OCI-LY3 (cell line): ENCODE data around the gene CREB5.

Experiments used
- H2AFZ ChIP-seq: fragments of 200-600, 300-600 bp; shearing (Covaris generic); 2 replicates; pipeline ENCODE4 v1.6.0; 2014; ENCODE audit warnings: antibody characterized with exemption, low read depth, low read length
- H3K27ac ChIP-seq: fragments of 200-600, 300-600 bp; sonication (generic); 2 replicates; pipeline ENCODE4 v1.5.1; 2014; ENCODE audit warnings: mild to moderate bottlenecking, low read length, moderate library complexity, mixed read lengths
- H3K27me3 ChIP-seq: fragments of 200-600, 300-600 bp; sonication (generic); 2 replicates; pipeline ENCODE4 v1.6.1; 2014; ENCODE audit warnings: low read depth, low read length, mixed read lengths
- H3K36me3 ChIP-seq: fragments of 200-600, 300-600 bp; sonication (generic); replicated peaks from 2 replicates; pipeline ENCODE3; 2014; ENCODE audit warnings: low read depth, low read length, mixed read lengths
- H3K4me1 ChIP-seq: fragments of 300-600, 200-600 bp; sonication (generic); 2 replicates; pipeline ENCODE4 v1.6.1; 2014; ENCODE audit warnings: low read length, mixed read lengths
- H3K4me2 ChIP-seq: fragments of 200-600, 300-600 bp; sonication (generic); 2 replicates; pipeline ENCODE4 v1.6.1; 2014; ENCODE audit warnings: low read length, mixed read lengths
- H3K4me3 ChIP-seq: fragments of 300-600, 200-600 bp; sonication (generic); 2 replicates; pipeline ENCODE4 v1.5.1; 2014; ENCODE audit warnings: antibody characterized with exemption, mild to moderate bottlenecking, low read length, moderate library complexity
- H3K79me2 ChIP-seq: fragments of 300-600, 200-600 bp; shearing (Covaris generic); 2 replicates; pipeline ENCODE4 v1.6.1; 2014; ENCODE audit warnings: mild to moderate bottlenecking, low read length, mixed read lengths
- H3K9ac ChIP-seq: fragments of 300-600, 200-600 bp; shearing (Covaris generic); 2 replicates; pipeline ENCODE4 v1.6.0; 2014; ENCODE audit warnings: mild to moderate bottlenecking, low read length, moderate library complexity
- H3K9me3 ChIP-seq: fragments of 200-600, 300-600 bp; shearing (Covaris generic); 2 replicates; pipeline ENCODE4 v1.6.1; 2014; ENCODE audit warnings: low read length, mixed read lengths; ENCODE audit not compliant: insufficient read depth
- H4K20me1 ChIP-seq: fragments of 200-600, 300-600 bp; sonication (generic); 2 replicates; pipeline ENCODE4 v1.6.1; 2016; ENCODE audit warnings: low read length, mixed read lengths; ENCODE audit not compliant: insufficient read depth
- EZH2phosphoT487 ChIP-seq: fragments of 200-600 bp; shearing (Covaris generic); IDR thresholded peaks from 2 replicates; pipeline ENCODE4 v1.6.1; 2018; ENCODE audit warnings: antibody characterized with exemption, mixed run types, low read depth
- TF ChIP-seq, protein P1 (sequence below): fragments of 200-600, 300-600 bp; sonication (generic); IDR thresholded peaks from 2 replicates; pipeline ENCODE4 v1.5.1; 2014; ENCODE audit warnings: antibody characterized with exemption, low read length, low read depth

The CREB5 gene

DNA sequence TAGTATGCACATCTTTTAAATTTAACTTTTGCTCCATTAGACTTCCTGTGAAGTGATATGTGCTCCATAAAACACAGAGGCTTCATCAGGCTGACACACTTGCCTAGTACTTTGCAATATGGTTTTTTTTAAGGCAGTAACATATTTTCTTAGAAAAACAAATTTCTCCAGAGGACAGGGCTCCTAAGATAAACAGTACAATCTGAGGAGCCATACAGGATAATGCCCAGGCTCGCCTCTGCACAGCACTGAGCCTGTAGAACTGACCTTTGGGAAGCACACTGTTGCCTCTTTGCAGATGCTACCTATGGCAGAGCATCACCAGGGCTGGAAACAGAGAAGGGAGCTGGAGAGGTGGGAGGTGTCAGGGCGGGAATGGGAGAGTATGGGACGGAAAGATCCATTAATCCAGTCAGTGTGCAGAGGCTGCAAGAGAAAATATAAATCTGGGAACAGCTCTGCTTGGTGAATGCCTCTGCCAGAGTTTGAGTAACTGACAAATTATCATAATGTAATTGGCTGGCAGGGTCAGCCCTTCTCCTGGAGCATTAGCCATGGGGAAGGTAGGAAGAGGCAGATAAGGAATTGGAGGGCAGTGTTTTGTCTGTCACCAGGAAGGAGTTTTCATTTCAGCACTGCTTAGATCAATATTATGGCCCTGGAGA lies 132.3 kb downstream of the CREB5 start:
- peaks cover 46% of the 10 kb centered on the region for H3K27me3 ChIP-seq

DNA sequence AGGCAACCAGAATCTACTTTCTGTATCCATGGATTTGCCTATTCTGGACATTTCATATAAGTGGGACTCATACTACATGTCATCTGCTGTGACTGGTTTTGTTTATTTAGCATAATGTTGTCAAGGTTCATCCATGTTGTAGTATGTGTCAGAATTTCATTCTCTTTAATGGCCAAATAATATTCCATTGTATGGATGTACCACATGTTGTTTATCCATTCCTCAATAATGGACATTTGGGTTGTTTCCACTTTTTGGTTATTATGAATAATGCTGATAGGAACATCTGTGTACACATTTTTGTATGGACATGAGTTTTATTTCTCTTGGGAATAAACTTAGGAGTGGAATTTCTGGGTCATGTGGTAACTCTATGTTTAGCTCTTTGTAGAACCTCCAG lies 133.7 kb downstream of the CREB5 start:
- H2AFZ ChIP-seq = no peak overlapping the region
- H3K36me3 ChIP-seq = no peaks in the 10 kb centered on the region
- no peak overlapping the region for H3K9ac ChIP-seq
- TF ChIP-seq EZH2phosphoT487 = no peak
- TF ChIP-seq, protein P1, sequence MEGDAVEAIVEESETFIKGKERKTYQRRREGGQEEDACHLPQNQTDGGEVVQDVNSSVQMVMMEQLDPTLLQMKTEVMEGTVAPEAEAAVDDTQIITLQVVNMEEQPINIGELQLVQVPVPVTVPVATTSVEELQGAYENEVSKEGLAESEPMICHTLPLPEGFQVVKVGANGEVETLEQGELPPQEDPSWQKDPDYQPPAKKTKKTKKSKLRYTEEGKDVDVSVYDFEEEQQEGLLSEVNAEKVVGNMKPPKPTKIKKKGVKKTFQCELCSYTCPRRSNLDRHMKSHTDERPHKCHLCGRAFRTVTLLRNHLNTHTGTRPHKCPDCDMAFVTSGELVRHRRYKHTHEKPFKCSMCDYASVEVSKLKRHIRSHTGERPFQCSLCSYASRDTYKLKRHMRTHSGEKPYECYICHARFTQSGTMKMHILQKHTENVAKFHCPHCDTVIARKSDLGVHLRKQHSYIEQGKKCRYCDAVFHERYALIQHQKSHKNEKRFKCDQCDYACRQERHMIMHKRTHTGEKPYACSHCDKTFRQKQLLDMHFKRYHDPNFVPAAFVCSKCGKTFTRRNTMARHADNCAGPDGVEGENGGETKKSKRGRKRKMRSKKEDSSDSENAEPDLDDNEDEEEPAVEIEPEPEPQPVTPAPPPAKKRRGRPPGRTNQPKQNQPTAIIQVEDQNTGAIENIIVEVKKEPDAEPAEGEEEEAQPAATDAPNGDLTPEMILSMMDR = no peak
- H3K9me3 ChIP-seq = no peaks in the 10 kb centered on the region
- H3K4me2 ChIP-seq = no peak overlapping the region
- peaks cover 51% of the 10 kb centered on the region for H3K27me3 ChIP-seq
- no peaks in the 10 kb centered on the region for H3K79me2 ChIP-seq
- H3K4me1 ChIP-seq = no peaks in the 10 kb centered on the region
- no peak overlapping the region for H3K27ac ChIP-seq
- no peak overlapping the region for H3K4me3 ChIP-seq
- H4K20me1 ChIP-seq = no peaks in the 10 kb centered on the region

More for the DNA sequence above, 132.3 kb downstream of the CREB5 start:
- Histone ChIP-seq H3K4me3 (no peak overlapping the region), H3K27ac (no peak overlapping the region), H3K9me3 (no peaks in the 10 kb centered on the region), H3K4me1 (no peaks in the 10 kb centered on the region), H4K20me1 (no peaks in the 10 kb centered on the region), H3K79me2 (no peaks in the 10 kb centered on the region), H3K4me2 (no peak overlapping the region), H2AFZ (no peak overlapping the region), H3K9ac (no peak overlapping the region), H3K36me3 (no peaks in the 10 kb centered on the region)
- TF ChIP-seq, protein P1 = no peak
- no peak for TF ChIP-seq EZH2phosphoT487

DNA sequence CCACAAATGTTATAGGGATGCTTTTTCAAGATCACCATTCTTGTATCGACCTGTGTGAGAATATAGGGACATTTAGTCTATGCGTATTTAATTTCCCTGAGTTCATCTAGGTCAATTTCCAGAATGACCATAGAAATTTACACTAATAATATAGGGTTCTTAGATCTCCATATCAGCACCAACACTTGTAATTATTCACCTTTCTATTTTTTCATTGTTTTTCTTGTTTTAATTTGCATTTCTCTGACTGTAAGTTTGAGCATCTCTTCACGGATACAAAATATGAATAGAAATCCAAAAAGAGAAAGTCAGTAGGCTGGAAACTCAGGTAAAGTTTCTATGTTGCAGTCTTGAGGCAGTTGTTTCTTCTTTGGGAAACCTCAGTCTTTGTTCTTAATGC lies 134.8 kb downstream of the CREB5 start:
- Histone ChIP-seq H3K9ac (no peak overlapping the region), H3K27ac (no peak overlapping the region), H3K4me1 (no peaks in the 10 kb centered on the region), H3K4me3 (no peak overlapping the region), H2AFZ (no peak overlapping the region), H3K27me3 (peaks cover 53% of the 10 kb centered on the region), H3K79me2 (no peaks in the 10 kb centered on the region), H3K36me3 (no peaks in the 10 kb centered on the region), H3K9me3 (no peaks in the 10 kb centered on the region), H4K20me1 (no peaks in the 10 kb centered on the region), H3K4me2 (no peak overlapping the region)
- TF ChIP-seq, protein P1 = no peak
- no peak for TF ChIP-seq EZH2phosphoT487

DNA sequence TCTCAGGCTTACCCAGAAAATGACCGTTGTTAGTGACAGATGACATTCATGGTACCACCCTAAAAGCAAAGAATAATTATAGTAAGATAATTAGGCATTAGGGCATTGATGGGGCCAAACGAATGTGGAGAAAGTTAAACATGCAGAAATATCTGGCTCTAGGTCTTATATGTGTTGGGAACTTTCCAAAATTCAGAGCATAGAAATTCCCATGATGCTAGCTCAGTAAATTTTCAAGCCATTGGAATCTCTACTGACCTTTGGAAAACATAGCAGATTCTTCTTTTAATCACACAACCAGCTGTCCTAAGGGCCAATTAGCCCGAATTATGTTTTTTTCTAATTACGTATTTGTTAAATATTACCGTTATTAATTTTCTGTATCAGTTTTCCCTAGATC lies 136.1 kb downstream of the CREB5 start:
- H3K27ac ChIP-seq = no peak overlapping the region
- H3K9ac ChIP-seq = no peak overlapping the region
- no peak overlapping the region for H3K4me3 ChIP-seq
- TF ChIP-seq, protein P1 = no peak
- H3K27me3 ChIP-seq = peaks cover 51% of the 10 kb centered on the region
- H2AFZ ChIP-seq = no peak overlapping the region
- no peak overlapping the region for H3K4me2 ChIP-seq
- H3K9me3 ChIP-seq = no peaks in the 10 kb centered on the region
- H3K36me3 ChIP-seq = no peaks in the 10 kb centered on the region
- no peaks in the 10 kb centered on the region for H3K79me2 ChIP-seq
- no peaks in the 10 kb centered on the region for H4K20me1 ChIP-seq
- H3K4me1 ChIP-seq = no peaks in the 10 kb centered on the region
